H1 (cell line): ENCODE data around the gene MYCBPAP. TPM values are rescaled to one million over a fixed set of nuclear protein-coding genes. Genes with fewer than 3 reads are reported as not detected.

ENCODE experiments used
- CTCF ChIA-PET: fragments of 300-600 bp; sonication (Branson Sonifier 250); formaldehyde crosslinking; loops from one replicate; lab custom pipeline; 2021; ENCODE audit not compliant: partially characterized antibody; lab: Charles Lee
- POLR2A ChIA-PET: fragments of 300-600 bp; sonication (Branson Sonifier 250); formaldehyde crosslinking; loops from one replicate; lab custom pipeline; 2021; ENCODE audit warnings: inconsistent platforms; ENCODE audit not compliant: partially characterized antibody; lab: Charles Lee
- DNase-seq, 2 experiments: peaks; one replicate each; pipeline versions ENCODE4 v3.0.0 to v3.0.0-alpha.2; 2010 to 2022; ENCODE audit warnings: low spot score in 2 of 2, low read depth in 1 of 2, mixed read lengths in 1 of 2
- FAIRE-seq: peaks from 2 replicates; lab custom pipeline; 2011; peaks lifted over from hg19 to GRCh38; lab: Jason Lieb, UNC
- H2AFZ ChIP-seq: 2 replicates; pipeline ENCODE4 v1.8.1; 2012; ENCODE audit warnings: low read length, inconsistent platforms
- H2AK5ac ChIP-seq: 2 replicates; pipeline ENCODE4 v1.6.1; 2013; ENCODE audit warnings: low read depth, low read length
- H2BK120ac ChIP-seq: replicated peaks from 2 replicates; pipeline ENCODE3; 2013; ENCODE audit warnings: low read depth, low read length, inconsistent platforms
- H2BK12ac ChIP-seq: 2 replicates; pipeline ENCODE4 v1.6.1; 2013; ENCODE audit warnings: low read depth, low read length
- H2BK15ac ChIP-seq: 2 replicates; pipeline ENCODE4 v1.6.1; 2013; ENCODE audit warnings: low read length
- H2BK20ac ChIP-seq: 2 replicates; pipeline ENCODE4 v1.6.1; 2013; ENCODE audit warnings: low read length
- H2BK5ac ChIP-seq: 2 replicates; pipeline ENCODE4 v1.6.1; 2013; ENCODE audit warnings: low read depth, low read length
- H3K14ac ChIP-seq: 2 replicates; pipeline ENCODE4 v1.6.1; 2013; ENCODE audit warnings: inconsistent platforms; ENCODE audit not compliant: insufficient read length
- H3K18ac ChIP-seq: 2 replicates; pipeline ENCODE4 v1.6.1; 2013; ENCODE audit warnings: low read length; ENCODE audit errors: extremely low read depth
- H3K23ac ChIP-seq: 2 replicates; pipeline ENCODE4 v1.6.1; 2013; ENCODE audit warnings: inconsistent platforms; ENCODE audit not compliant: insufficient read length
- H3K23me2 ChIP-seq: 2 replicates; pipeline ENCODE4 v1.6.1; 2013; ENCODE audit warnings: low read depth, low read length
- H3K27ac ChIP-seq: 2 replicates; pipeline ENCODE4 v1.6.1; 2011; ENCODE audit warnings: low read depth, low read length, inconsistent platforms
- H3K27me3 ChIP-seq, 4 experiments: replicated peaks in 1 of 4; 1 replicate in 1 of 4; 2 replicates in 3 of 4; pipeline versions ENCODE4 v1.6.1 to v1.8.1; 2011 to 2013; ENCODE audit warnings: low read length in 3 of 4, mild to moderate bottlenecking in 3 of 4, inconsistent platforms in 2 of 4, mixed read lengths in 2 of 4, moderate library complexity in 1 of 4; ENCODE audit not compliant: control insufficient read depth in 3 of 4, insufficient read depth in 3 of 4; ENCODE audit errors: extremely low read depth in 1 of 4
- H3K36me3 ChIP-seq, 4 experiments: 2 replicates each; pipeline versions ENCODE4 v1.6.1 to v1.8.1; 2011 to 2013; ENCODE audit warnings: mild to moderate bottlenecking in 4 of 4, low read length in 3 of 4, moderate library complexity in 2 of 4, control low read depth in 1 of 4, inconsistent platforms in 1 of 4; ENCODE audit not compliant: insufficient read depth in 4 of 4, control insufficient read depth in 2 of 4
- H3K4ac ChIP-seq: replicated peaks from 2 replicates; pipeline ENCODE3; 2013; ENCODE audit warnings: low read length, low read depth, mixed read lengths, inconsistent platforms; ENCODE audit not compliant: insufficient read length
- H3K4me1 ChIP-seq, 4 experiments: replicated peaks in 1 of 4; 1 replicate in 1 of 4; 2 replicates in 3 of 4; pipeline versions ENCODE4 v1.6.1 to v1.8.1; 2011 to 2013; ENCODE audit warnings: low read length in 3 of 4, inconsistent platforms in 2 of 4, mixed read lengths in 1 of 4; ENCODE audit not compliant: insufficient read depth in 4 of 4, control insufficient read depth in 3 of 4
- H3K4me2 ChIP-seq, 2 experiments: 2 replicates each; pipeline versions ENCODE4 v1.6.1 to v1.8.1; 2011 to 2013; ENCODE audit warnings: low read depth in 2 of 2, low read length in 2 of 2, control low read depth in 1 of 2, inconsistent platforms in 1 of 2, mild to moderate bottlenecking in 1 of 2; ENCODE audit not compliant: insufficient read depth in 1 of 2
- H3K4me3 ChIP-seq, 4 experiments: fragments of 200-600, 300-600 bp in 1 of 4; sonication (generic), shearing (Covaris generic), sonication (Bioruptor Twin) in 1 of 4; 2 replicates each; pipeline versions ENCODE4 v1.5.1 to v1.8.1; 2011 to 2016; ENCODE audit warnings: low read length in 4 of 4, low read depth in 3 of 4, control low read depth in 2 of 4, inconsistent platforms in 2 of 4, mild to moderate bottlenecking in 2 of 4, mixed read lengths in 1 of 4, moderate library complexity in 1 of 4; ENCODE audit not compliant: insufficient read depth in 2 of 4; ENCODE audit errors: extremely low read depth in 1 of 4
- H3K56ac ChIP-seq: replicated peaks from 2 replicates; pipeline ENCODE3; 2013; ENCODE audit warnings: low read depth, mild to moderate bottlenecking, mixed read lengths, low read length, inconsistent platforms; ENCODE audit not compliant: insufficient read length
- H3K79me1 ChIP-seq: 2 replicates; pipeline ENCODE4 v1.6.1; 2013; ENCODE audit warnings: low read depth, low read length, control low read depth
- H3K79me2 ChIP-seq, 2 experiments: 2 replicates each; pipeline versions ENCODE4 v1.6.1 to v1.8.1; 2012 to 2013; ENCODE audit warnings: low read length in 2 of 2, mild to moderate bottlenecking in 2 of 2, inconsistent platforms in 1 of 2; ENCODE audit not compliant: insufficient read depth in 2 of 2, control insufficient read depth in 1 of 2
- H3K9ac ChIP-seq, 4 experiments: replicated peaks in 1 of 4; 1 replicate in 1 of 4; 2 replicates in 3 of 4; pipeline versions ENCODE4 v1.6.1 to v1.8.1; 2011 to 2013; ENCODE audit warnings: low read depth in 3 of 4, low read length in 3 of 4, control low read depth in 2 of 4, mild to moderate bottlenecking in 2 of 4, moderate library complexity in 2 of 4, inconsistent platforms in 1 of 4; ENCODE audit errors: extremely low read depth in 1 of 4
- H3K9me3 ChIP-seq, 2 experiments: 2 replicates each; pipeline versions ENCODE4 v1.6.1 to v1.8.1; 2012 to 2013; ENCODE audit warnings: mild to moderate bottlenecking in 2 of 2, moderate library complexity in 2 of 2, control low read depth in 1 of 2, inconsistent platforms in 1 of 2, low read depth in 1 of 2, low read length in 1 of 2, mixed read lengths in 1 of 2; ENCODE audit not compliant: insufficient read depth in 2 of 2
- H4K20me1 ChIP-seq, 2 experiments: replicated peaks in 1 of 2; 2 replicates each; pipeline versions ENCODE3 to v1.8.1; 2011 to 2013; ENCODE audit warnings: inconsistent platforms in 2 of 2, low read length in 2 of 2, mild to moderate bottlenecking in 1 of 2; ENCODE audit not compliant: insufficient read depth in 2 of 2, control insufficient read depth in 1 of 2
- H4K5ac ChIP-seq: 2 replicates; pipeline ENCODE4 v1.6.1; 2013; ENCODE audit warnings: low read length, low read depth, mixed read lengths, inconsistent platforms; ENCODE audit not compliant: insufficient read length
- H4K8ac ChIP-seq: 2 replicates; pipeline ENCODE4 v1.8.0; 2013; ENCODE audit warnings: mild to moderate bottlenecking, moderate library complexity, low read length, inconsistent platforms; ENCODE audit not compliant: insufficient read depth; ENCODE audit errors: extremely low read depth
- H4K91ac ChIP-seq: replicated peaks from 2 replicates; pipeline ENCODE3; 2013; ENCODE audit warnings: low read length, mixed read lengths, inconsistent platforms; ENCODE audit not compliant: insufficient read length
- BCL11A ChIP-seq, 2 experiments: IDR thresholded peaks; one replicate each; pipeline ENCODE4 v1.6.1; 2011; ENCODE audit warnings: low read depth in 2 of 2, low read length in 2 of 2, mild to moderate bottlenecking in 2 of 2
- CEBPB ChIP-seq: IDR thresholded peaks from 2 replicates; pipeline ENCODE4 v1.6.1; 2012; ENCODE audit warnings: low read depth, low read length
- EGR1 ChIP-seq: IDR thresholded peaks from 2 replicates; pipeline ENCODE4 v1.6.1; 2011; ENCODE audit warnings: low read depth, low read length, borderline replicate concordance
- GTF2F1 ChIP-seq: IDR thresholded peaks from 2 replicates; pipeline ENCODE4 v1.6.1; 2012; ENCODE audit warnings: low read depth, low read length, improper control_type of control experiment, borderline replicate concordance
- HDAC2 ChIP-seq, 2 experiments: fragments of 300-600 bp in 1 of 2; sonication (generic) in 1 of 2; IDR thresholded peaks; 2 replicates each; pipeline ENCODE4 v1.6.1; 2011 to 2012; ENCODE audit warnings: low read depth in 2 of 2, low read length in 2 of 2, mild to moderate bottlenecking in 2 of 2, moderate library complexity in 2 of 2, borderline replicate concordance in 1 of 2, inconsistent platforms in 1 of 2
- KDM5A ChIP-seq: fragments of 200-600 bp; IDR thresholded peaks from 2 replicates; pipeline ENCODE4 v1.7.1; 2012; ENCODE audit warnings: mild to moderate bottlenecking, low read length, inconsistent platforms, mixed read lengths
- MAX ChIP-seq: IDR thresholded peaks from 2 replicates; pipeline ENCODE4 v1.6.1; 2012; ENCODE audit warnings: inconsistent platforms
- RAD21 ChIP-seq, 2 experiments: IDR thresholded peaks in 1 of 2; conservative IDR thresholded peaks in 1 of 2; 2 replicates each; pipeline ENCODE4 v1.6.1; 2011; ENCODE audit warnings: low read depth in 2 of 2, low read length in 2 of 2, improper control_type of control experiment in 1 of 2, inconsistent platforms in 1 of 2, mild to moderate bottlenecking in 1 of 2, moderate library complexity in 1 of 2
- SAP30 ChIP-seq: fragments of 300-600 bp; sonication (generic); IDR thresholded peaks from 2 replicates; pipeline ENCODE4 v1.7.1; 2012; ENCODE audit warnings: low read length, moderate library complexity, mild to moderate bottlenecking, inconsistent platforms; ENCODE audit not compliant: insufficient read depth, insufficient replicate concordance
- SP1 ChIP-seq: IDR thresholded peaks from 2 replicates; pipeline ENCODE4 v1.6.1; 2011; ENCODE audit warnings: low read depth, low read length
- TAF1 ChIP-seq: IDR thresholded peaks from 2 replicates; pipeline ENCODE4 v1.6.1; 2011; ENCODE audit warnings: mild to moderate bottlenecking, low read depth, low read length
- TBP ChIP-seq: IDR thresholded peaks from 2 replicates; pipeline ENCODE4 v1.6.1; 2011; ENCODE audit warnings: low read depth, low read length, improper control_type of control experiment
- WGBS, 2 experiments: shearing (Covaris generic) in 1 of 2; methylation state at CpG; one replicate each; pipeline versions ENCODE4 v1.1.6 to v1.1.7; 2013 to 2015; ENCODE audit warnings: low lambda C conversion rate in 2 of 2, mixed read lengths in 2 of 2, inconsistent platforms in 1 of 2, low coverage in 1 of 2, missing lambda C conversion rate in 1 of 2; ENCODE audit not compliant: insufficient replicate concordance in 2 of 2, insufficient coverage in 1 of 2, insufficient read length in 1 of 2; ENCODE audit errors: extremely low coverage in 1 of 2, missing lambda C conversion rate in 1 of 2; 5-methylcytosine and 5-hydroxymethylcytosine counted together
- polyA plus RNA-seq, 7 experiments: library from polyadenylated mRNA; depleted of rRNA in 3 of 7; stranded (reverse) in 5 of 7; unstranded in 2 of 7; fragments of >200 nt in 5 of 7; fragments of 200-250 nt in 2 of 7; gene quantifications; 1 replicate in 5 of 7; 2 replicates in 1 of 7; 4 replicates in 1 of 7; pipeline versions ENCODE4 v1.2.1 to v1.2.3, GENCODE V29; 2011 to 2013; ENCODE audit warnings: missing spikeins in 2 of 7, mixed read lengths in 2 of 7
- total RNA-seq: library from RNA; stranded (reverse); fragmentation: NEBNext Ultra II Directional; extraction: Animal tissue kit (Norgen Biotek cat#: 25700); gene quantifications from 2 replicates; pipeline ENCODE4 v1.2.1, GENCODE V29; 2021

Gene MYCBPAP
- total and polyA plus RNA-seq, 2 of the 8 experiments (the other 6 are each of a cell fraction or from before 2014, with no cell fraction given), result 0.89 to 3.3 TPM

- no peak overlapping the region for H2BK12ac ChIP-seq
- H3K23me2 ChIP-seq, result peaks cover 7% of the 10 kb centered on the region; the same call in 1 of the 2 replicates
- H3K9ac ChIP-seq, result no peak overlapping the region
- H3K56ac ChIP-seq, result no peak overlapping the region
- no peak overlapping the region for H2BK15ac ChIP-seq
- H3K79me2 ChIP-seq, result no peaks in the 10 kb centered on the region
- no peaks in the 10 kb centered on the region for H3K79me1 ChIP-seq
- no peaks in the 10 kb centered on the region for H3K9me3 ChIP-seq
- no peak overlapping the region for H4K91ac ChIP-seq
- H2BK20ac ChIP-seq, result no peak overlapping the region
- 84% methylated on average over 9 of the region's 9 CpGs; no CpG with 5 or more reads in 1 of the 2 experiments for WGBS, 2 experiments
- no peak overlapping the region for H4K5ac ChIP-seq
- DNase-seq, result no peak
- CTCF ChIA-PET, result interaction anchor here (0.6 to 1.7 kb wide), 2 partner anchors 12 to 439 kb away, joined by 3 to 4 read pairs; no protein-coding TSS in a partner anchor
- H3K4me3 ChIP-seq, result no peak overlapping the region
- no peak for FAIRE-seq
- no peak overlapping the region for H4K8ac ChIP-seq
- no peak overlapping the region for H2AFZ ChIP-seq
- no peak overlapping the region for H3K4ac ChIP-seq
- H2BK120ac ChIP-seq, result no peak overlapping the region
- no peak overlapping the region for H3K23ac ChIP-seq
- H3K27ac ChIP-seq, result no peak overlapping the region
- H3K14ac ChIP-seq, result no peak overlapping the region
- H3K4me2 ChIP-seq, result no peak overlapping the region
- H2AK5ac ChIP-seq, result no peak overlapping the region
- peaks cover 0 to 17% (median 7%) of the 10 kb centered on the region in 4 experiments; a peak in 6 of 7 replicates for H3K4me1 ChIP-seq
- POLR2A ChIA-PET, result interaction anchor here (1.5 kb wide), 1 partner anchor 9 kb away, joined by 3 read pairs; no protein-coding TSS in a partner anchor
- peaks cover 0 to 12% of the 10 kb centered on the region in 2 experiments for H4K20me1 ChIP-seq
- H3K36me3 ChIP-seq, result no peaks in the 10 kb centered on the region; a peak in 1 of 8 replicates
- H3K27me3 ChIP-seq, result peaks cover 8 to 39% (median 27%) of the 10 kb centered on the region in 4 experiments; a peak in 6 of 7 replicates
- H3K18ac ChIP-seq, result no peak overlapping the region
- H2BK5ac ChIP-seq, result no peak overlapping the region
- TF ChIP-seq KDM5A (no peak), TAF1 (no peak), MAX (no peak), EGR1 (no peak), SAP30 (no peak), HDAC2 (IDR thresholded peaks at IDR 0.05; ENCODE audit: borderline replicate concordance in 1 of 2, low read depth in 2 of 2, low read length in 2 of 2) (no peak), RAD21 (IDR thresholded peaks at IDR 0.05 in 1 of 2, conservative IDR thresholded peaks at IDR 0.05 in 1 of 2; ENCODE audit: low read depth in 2 of 2, low read length in 2 of 2) (no peak), BCL11A (IDR thresholded peaks at IDR 0.05; ENCODE audit: low read depth in 2 of 2, low read length in 2 of 2) (no peak), GTF2F1 (no peak), SP1 (no peak), TBP (no peak), CEBPB (no peak)
Observed at GRCh38 chr17:50466371-50467113, 41.7 kb upstream of the MYCBPAP start.
